Neural progenitor cell (in vitro differentiated cells): Measurements from ENCODE around the gene NUFIP1. TPM values are rescaled to one million over a fixed set of nuclear protein-coding genes. Genes with fewer than 3 reads are reported as not detected.
A peak's percentile ranks its signal among the peaks of the same experiment; 100 is the strongest.

ENCODE experiments used
- DNase-seq: peaks from one replicate; pipeline ENCODE4 v3.0.0-alpha.2; 2016; ENCODE audit warnings: low spot score
- H2AFZ ChIP-seq: fragments of 200-600 bp; sonication (generic); replicated peaks from 2 replicates; pipeline ENCODE4 v1.6.1; 2016; ENCODE audit warnings: antibody characterized with exemption
- H3F3A ChIP-seq: fragments of 200-600 bp; sonication (generic); 2 replicates; pipeline ENCODE4 v1.6.1; 2016; ENCODE audit warnings: antibody characterized with exemption, low read depth
- H3K27ac ChIP-seq: fragments of 200-600 bp; sonication (generic); 2 replicates; pipeline ENCODE4 v1.5.1; 2016; ENCODE audit warnings: mild to moderate bottlenecking
- H3K27me3 ChIP-seq: fragments of 200-600 bp; sonication (generic); 2 replicates; pipeline ENCODE4 v1.6.1; 2016; ENCODE audit warnings: mild to moderate bottlenecking, moderate library complexity
- H3K36me3 ChIP-seq: fragments of 200-600 bp; sonication (generic); 2 replicates; pipeline ENCODE4 v1.5.1; 2016
- H3K4me1 ChIP-seq: fragments of 200-600 bp; sonication (generic); 2 replicates; pipeline ENCODE4 v1.6.1; 2016; ENCODE audit warnings: mixed run types
- H3K4me2 ChIP-seq: fragments of 200-600 bp; sonication (generic); 2 replicates; pipeline ENCODE4 v1.6.1; 2016
- H3K4me3 ChIP-seq: fragments of 200-600 bp; sonication (generic); 2 replicates; pipeline ENCODE4 v1.5.1; 2016
- H3K79me2 ChIP-seq: fragments of 200-600 bp; sonication (generic); 2 replicates; pipeline ENCODE4 v1.6.1; 2016; ENCODE audit warnings: low read depth
- H3K9ac ChIP-seq: fragments of 200-600 bp; sonication (generic); 2 replicates; pipeline ENCODE4 v1.6.1; 2016
- H3K9me3 ChIP-seq: fragments of 200-600 bp; sonication (generic); 2 replicates; pipeline ENCODE4 v1.5.1; 2016; ENCODE audit warnings: low read depth
- H4K20me1 ChIP-seq: fragments of 200-600 bp; sonication (generic); 2 replicates; pipeline ENCODE4 v1.6.1; 2016; ENCODE audit warnings: low read depth
- H3K27ac Mint-ChIP-seq: 3 replicates; pipeline ENCODE4 v1.8.0; 2021; ENCODE audit warnings: mixed read lengths
- H3K27me3 Mint-ChIP-seq: 2 replicates; pipeline ENCODE4 v1.8.0; 2022; ENCODE audit warnings: low read depth, mild to moderate bottlenecking, inconsistent platforms, moderate library complexity, mixed read lengths; ENCODE audit not compliant: insufficient read depth
- H3K36me3 Mint-ChIP-seq: 3 replicates; pipeline ENCODE4 v1.8.0; 2021; ENCODE audit warnings: mixed read lengths
- H3K4me1 Mint-ChIP-seq: 3 replicates; pipeline ENCODE4 v1.8.0; 2021; ENCODE audit warnings: mixed read lengths
- H3K4me3 Mint-ChIP-seq: 3 replicates; pipeline ENCODE4 v1.8.0; 2021; ENCODE audit warnings: mild to moderate bottlenecking, moderate library complexity, mixed read lengths
- H3K9me3 Mint-ChIP-seq: 3 replicates; pipeline ENCODE4 v1.8.0; 2020; ENCODE audit warnings: mixed read lengths
- EZH2 ChIP-seq: fragments of 200-600 bp; sonication (generic); IDR thresholded peaks from 2 replicates; pipeline ENCODE4 v1.6.1; 2017; ENCODE audit warnings: antibody characterized with exemption, mild to moderate bottlenecking, moderate library complexity
- EZH2phosphoT487 ChIP-seq: fragments of 200-600 bp; sonication (generic); IDR thresholded peaks from 2 replicates; pipeline ENCODE4 v1.6.1; 2017; ENCODE audit warnings: antibody characterized with exemption
- total RNA-seq: library from RNA; depleted of rRNA; stranded (reverse); fragments of >200 nt; gene quantifications from 2 replicates; pipeline ENCODE4 v1.2.3, GENCODE V29; 2015; ENCODE audit warnings: low replicate concordance
- TF ChIP-seq, protein P1 (sequence below): fragments of 200-600 bp; sonication (generic); IDR thresholded peaks from 2 replicates; pipeline ENCODE4 v1.5.1; 2017; ENCODE audit warnings: antibody characterized with exemption, mild to moderate bottlenecking

NUFIP1 gene
- total RNA-seq, 1 donor from 2014 or later: 12.9 TPM

DNA sequence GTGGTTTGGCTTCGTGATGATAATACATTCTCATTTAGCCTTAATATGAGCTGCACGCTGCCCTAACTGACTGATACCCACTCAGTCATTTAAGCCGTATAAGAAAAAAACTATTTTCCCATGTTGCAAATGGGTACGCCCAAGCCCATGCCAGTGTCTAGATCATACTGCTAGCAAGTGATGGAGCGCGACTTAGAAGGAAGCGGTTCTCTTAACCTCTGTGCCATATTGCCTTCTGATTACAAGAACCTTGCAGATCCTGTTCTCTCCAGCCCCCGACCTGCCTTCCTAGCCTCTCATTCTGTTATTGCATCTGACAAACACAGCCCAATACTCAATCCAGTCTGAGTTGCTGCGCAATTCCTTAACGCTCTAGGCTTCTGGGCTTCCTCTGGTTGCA is 670 bp upstream of the NUFIP1 start:
- H3F3A ChIP-seq: no peaks in the 10 kb centered on the region
- peak overlapping the region; percentile 95 for H3K4me2 ChIP-seq
- Mint-ChIP-seq H3K27ac (peak overlapping the region; percentile 3), H3K4me3 (peak overlapping the region; percentile 99), H3K9me3 (no peaks in the 10 kb centered on the region), H3K4me1 (peaks cover 24% of the 10 kb centered on the region), H3K27me3 (no peaks in the 10 kb centered on the region), H3K36me3 (peaks cover 8% of the 10 kb centered on the region)
- H3K27me3 ChIP-seq: no peaks in the 10 kb centered on the region
- H3K9ac ChIP-seq: peak overlapping the region; percentile 94
- peak overlapping the region; percentile 84 for H3K4me3 ChIP-seq
- no peaks in the 10 kb centered on the region for H3K9me3 ChIP-seq
- H3K79me2 ChIP-seq: peaks cover 98% of the 10 kb centered on the region
- H4K20me1 ChIP-seq: peaks cover 10% of the 10 kb centered on the region
- peak overlapping the region; percentile 96 for H2AFZ ChIP-seq
- no peak for DNase-seq
- H3K4me1 ChIP-seq: peaks cover 16% of the 10 kb centered on the region
- H3K27ac ChIP-seq: no peak overlapping the region
- TF ChIP-seq, protein P1, sequence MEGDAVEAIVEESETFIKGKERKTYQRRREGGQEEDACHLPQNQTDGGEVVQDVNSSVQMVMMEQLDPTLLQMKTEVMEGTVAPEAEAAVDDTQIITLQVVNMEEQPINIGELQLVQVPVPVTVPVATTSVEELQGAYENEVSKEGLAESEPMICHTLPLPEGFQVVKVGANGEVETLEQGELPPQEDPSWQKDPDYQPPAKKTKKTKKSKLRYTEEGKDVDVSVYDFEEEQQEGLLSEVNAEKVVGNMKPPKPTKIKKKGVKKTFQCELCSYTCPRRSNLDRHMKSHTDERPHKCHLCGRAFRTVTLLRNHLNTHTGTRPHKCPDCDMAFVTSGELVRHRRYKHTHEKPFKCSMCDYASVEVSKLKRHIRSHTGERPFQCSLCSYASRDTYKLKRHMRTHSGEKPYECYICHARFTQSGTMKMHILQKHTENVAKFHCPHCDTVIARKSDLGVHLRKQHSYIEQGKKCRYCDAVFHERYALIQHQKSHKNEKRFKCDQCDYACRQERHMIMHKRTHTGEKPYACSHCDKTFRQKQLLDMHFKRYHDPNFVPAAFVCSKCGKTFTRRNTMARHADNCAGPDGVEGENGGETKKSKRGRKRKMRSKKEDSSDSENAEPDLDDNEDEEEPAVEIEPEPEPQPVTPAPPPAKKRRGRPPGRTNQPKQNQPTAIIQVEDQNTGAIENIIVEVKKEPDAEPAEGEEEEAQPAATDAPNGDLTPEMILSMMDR: no peak
- TF ChIP-seq EZH2phosphoT487: no peak
- no peak for TF ChIP-seq EZH2
- H3K36me3 ChIP-seq: peaks cover 4% of the 10 kb centered on the region

DNA sequence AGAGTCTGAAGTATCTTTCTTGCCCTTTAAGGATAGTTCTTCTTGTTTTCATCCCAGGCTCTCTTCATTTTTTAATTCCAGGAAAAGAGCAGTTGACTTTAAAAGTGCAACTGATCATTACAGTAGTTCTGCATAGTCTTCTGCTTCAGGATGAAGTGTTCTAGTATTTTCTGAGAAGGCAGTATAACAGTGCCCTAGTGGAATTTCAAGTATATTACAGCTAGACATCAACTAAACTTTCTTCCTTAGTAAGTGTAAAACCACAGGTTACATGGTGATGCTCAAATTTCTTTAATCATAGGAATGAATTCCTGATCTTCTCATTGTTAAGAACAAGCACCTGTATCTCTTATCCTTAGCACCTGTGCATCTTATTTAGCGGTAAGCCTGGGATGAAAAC is 10.9 kb downstream of the NUFIP1 start:
- TF ChIP-seq, protein P1: peak; percentile 12
- TF ChIP-seq EZH2 (no peak), EZH2phosphoT487 (no peak)
- peaks cover 7% of the 10 kb centered on the region for H3F3A ChIP-seq
- H2AFZ ChIP-seq: no peak overlapping the region
- H3K27ac Mint-ChIP-seq: no peak overlapping the region
- H3K4me1 ChIP-seq: no peaks in the 10 kb centered on the region
- H3K9me3 Mint-ChIP-seq: no peaks in the 10 kb centered on the region
- H3K27me3 Mint-ChIP-seq: peaks cover 3% of the 10 kb centered on the region
- H4K20me1 ChIP-seq: peaks cover 15% of the 10 kb centered on the region
- no peaks in the 10 kb centered on the region for H3K4me1 Mint-ChIP-seq
- no peak overlapping the region for H3K9ac ChIP-seq
- no peak for DNase-seq
- H3K36me3 ChIP-seq: peaks cover 14% of the 10 kb centered on the region
- H3K4me2 ChIP-seq: no peak overlapping the region
- no peaks in the 10 kb centered on the region for H3K27me3 ChIP-seq
- no peak overlapping the region for H3K4me3 Mint-ChIP-seq
- no peaks in the 10 kb centered on the region for H3K9me3 ChIP-seq
- no peak overlapping the region for H3K27ac ChIP-seq
- peaks cover 7% of the 10 kb centered on the region for H3K36me3 Mint-ChIP-seq
- H3K4me3 ChIP-seq: no peak overlapping the region
- peaks cover 20% of the 10 kb centered on the region for H3K79me2 ChIP-seq

DNA sequence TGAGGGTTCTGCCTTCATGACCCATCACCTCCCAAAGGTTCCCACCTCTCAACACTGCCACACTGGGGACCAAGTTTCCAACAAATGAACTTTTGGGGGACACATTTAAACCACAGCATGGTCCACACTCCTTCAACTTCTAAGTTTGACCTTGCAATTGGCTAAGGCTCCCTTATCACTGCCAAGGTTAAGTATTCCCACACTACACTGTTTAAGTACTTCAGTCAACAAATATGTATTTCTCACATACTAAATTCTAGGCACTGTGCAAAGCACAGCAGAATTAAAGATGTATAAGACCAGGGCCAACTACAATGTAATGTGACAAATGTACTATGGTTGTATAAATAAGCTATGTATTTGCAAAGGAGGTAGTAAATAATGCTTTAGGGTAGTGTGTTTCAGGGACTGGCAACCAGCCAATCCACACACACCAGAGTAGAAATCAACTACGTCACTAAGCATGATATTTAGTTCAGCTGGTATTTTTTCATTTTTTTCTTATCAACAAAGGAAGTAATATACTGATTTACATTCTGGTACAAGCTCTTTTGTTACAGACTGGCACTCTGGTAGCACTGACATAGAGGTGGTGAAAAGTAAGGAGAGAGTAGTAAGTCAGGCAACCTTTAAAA is 12.2 kb downstream of the NUFIP1 start:
- TF ChIP-seq, protein P1: no peak
- no peak for TF ChIP-seq EZH2
- TF ChIP-seq EZH2phosphoT487: no peak
- Mint-ChIP-seq H3K36me3 (peaks cover 7% of the 10 kb centered on the region), H3K4me1 (no peaks in the 10 kb centered on the region), H3K27ac (no peak overlapping the region), H3K27me3 (peaks cover 3% of the 10 kb centered on the region), H3K4me3 (no peak overlapping the region), H3K9me3 (no peaks in the 10 kb centered on the region)
- Histone ChIP-seq H4K20me1 (peaks cover 12% of the 10 kb centered on the region), H3K36me3 (peaks cover 14% of the 10 kb centered on the region), H3K27me3 (no peaks in the 10 kb centered on the region), H3K4me1 (no peaks in the 10 kb centered on the region), H3K79me2 (peaks cover 15% of the 10 kb centered on the region), H3K27ac (no peak overlapping the region), H3K4me3 (no peak overlapping the region), H2AFZ (no peak overlapping the region), H3K9ac (no peak overlapping the region), H3F3A (peaks cover 7% of the 10 kb centered on the region), H3K9me3 (no peaks in the 10 kb centered on the region), H3K4me2 (no peak overlapping the region)
- no peak for DNase-seq
